ENCODE measurements around the gene CHRNA9. TPM values are rescaled to one million over a fixed set of nuclear protein-coding genes. Genes with fewer than 3 reads are reported as not detected.

The CHRNA9 gene
- total and polyA plus RNA-seq, 8 donors, result 0.31 TPM; not detected in 7

DNA sequence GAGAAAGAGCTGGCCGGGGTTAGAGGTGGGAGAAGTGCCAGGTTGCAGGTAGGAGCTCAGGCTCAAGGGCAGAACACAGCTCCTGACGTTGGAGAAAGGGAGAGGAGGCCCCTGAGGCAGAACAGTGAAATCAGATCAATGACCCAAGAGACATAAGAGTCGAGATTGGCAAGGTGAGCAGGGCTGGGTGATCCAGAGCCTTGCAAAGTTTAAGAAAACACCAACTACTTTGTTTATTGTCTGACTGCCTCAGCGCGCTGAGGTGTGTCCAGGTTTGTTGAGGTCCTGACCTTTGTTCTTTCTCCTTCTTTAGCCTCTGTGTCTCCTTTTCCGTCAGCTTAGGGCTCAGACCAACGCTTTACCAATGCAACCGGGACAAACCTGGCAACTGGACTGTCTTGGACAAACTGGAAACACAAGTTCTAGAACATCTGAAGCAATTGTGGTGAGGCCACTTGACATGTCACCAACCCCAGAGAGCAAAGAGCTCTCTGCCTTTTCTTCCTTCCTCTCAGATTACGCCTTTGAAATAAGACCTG is 28.3 kb downstream of the CHRNA9 start:
- H3K27me3 ChIP-seq, result no peaks in the 10 kb centered on the region
- peak overlapping the region; percentile 44 to 77 (median 56) for H3K27ac ChIP-seq
- WGBS, 5 donors, result 34 to 59% (median 49%) methylated on average over 9 of the region's 9 CpGs
- peak; percentile 64 to 66 for DNase-seq
- no peaks in the 10 kb centered on the region for H3K36me3 ChIP-seq
- TF ChIP-seq, protein P1, sequence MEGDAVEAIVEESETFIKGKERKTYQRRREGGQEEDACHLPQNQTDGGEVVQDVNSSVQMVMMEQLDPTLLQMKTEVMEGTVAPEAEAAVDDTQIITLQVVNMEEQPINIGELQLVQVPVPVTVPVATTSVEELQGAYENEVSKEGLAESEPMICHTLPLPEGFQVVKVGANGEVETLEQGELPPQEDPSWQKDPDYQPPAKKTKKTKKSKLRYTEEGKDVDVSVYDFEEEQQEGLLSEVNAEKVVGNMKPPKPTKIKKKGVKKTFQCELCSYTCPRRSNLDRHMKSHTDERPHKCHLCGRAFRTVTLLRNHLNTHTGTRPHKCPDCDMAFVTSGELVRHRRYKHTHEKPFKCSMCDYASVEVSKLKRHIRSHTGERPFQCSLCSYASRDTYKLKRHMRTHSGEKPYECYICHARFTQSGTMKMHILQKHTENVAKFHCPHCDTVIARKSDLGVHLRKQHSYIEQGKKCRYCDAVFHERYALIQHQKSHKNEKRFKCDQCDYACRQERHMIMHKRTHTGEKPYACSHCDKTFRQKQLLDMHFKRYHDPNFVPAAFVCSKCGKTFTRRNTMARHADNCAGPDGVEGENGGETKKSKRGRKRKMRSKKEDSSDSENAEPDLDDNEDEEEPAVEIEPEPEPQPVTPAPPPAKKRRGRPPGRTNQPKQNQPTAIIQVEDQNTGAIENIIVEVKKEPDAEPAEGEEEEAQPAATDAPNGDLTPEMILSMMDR (IDR thresholded peaks at IDR 0.05), result no peak
- TF ChIP-seq POLR2AphosphoS5 (IDR thresholded peaks at IDR 0.05), result peak in 2 of 3 donors; percentile 33 to 39
- H3K4me3 ChIP-seq, result no peak overlapping the region
- H3K4me1 ChIP-seq, result peaks cover 0 to 12% (median 8%) of the 10 kb centered on the region in 4 donors
- peaks cover 0 to 10% (median 4%) of the 10 kb centered on the region in 4 donors for H3K9me3 ChIP-seq
- intact Hi-C loops (cut with DNase I; ENCODE audit: low total_unique reads), result no loop called here

DNA sequence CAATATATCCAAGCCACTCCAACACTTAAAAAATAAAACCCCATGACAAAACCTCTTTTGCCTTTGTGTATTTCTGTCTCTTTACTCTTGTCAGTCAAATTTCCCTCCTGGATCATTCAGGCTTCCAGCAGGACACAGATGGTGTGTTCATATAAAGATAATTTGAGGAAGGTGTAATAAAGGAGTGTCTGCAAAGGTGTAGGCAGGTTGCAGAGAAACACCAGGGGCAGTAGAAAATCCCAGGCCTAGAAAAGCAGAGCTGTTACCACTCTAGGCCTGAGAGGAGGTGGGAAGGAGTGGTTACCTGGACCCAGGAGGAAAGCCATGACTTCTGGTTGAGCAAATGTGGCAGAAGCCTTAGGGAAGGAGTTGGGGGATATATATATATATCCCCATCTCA is 28.8 kb downstream of the CHRNA9 start:
- no peaks in the 10 kb centered on the region for H3K27me3 ChIP-seq
- peak overlapping the region in 4 of 5 donors; percentile 44 to 77 (median 53) for H3K27ac ChIP-seq
- H3K36me3 ChIP-seq, result no peaks in the 10 kb centered on the region
- TF ChIP-seq POLR2AphosphoS5 (IDR thresholded peaks at IDR 0.05) (no peak), POLR2A (IDR thresholded peaks at IDR 0.05) (no peak), EP300 (IDR thresholded peaks at IDR 0.05) (no peak)
- TF ChIP-seq, protein P1 (IDR thresholded peaks at IDR 0.05), result no peak
- intact Hi-C loops (cut with DNase I; ENCODE audit: low total_unique reads), result no loop called here
- no peak for DNase-seq
- peaks cover 0 to 12% (median 8%) of the 10 kb centered on the region in 4 donors for H3K4me1 ChIP-seq
- H3K4me3 ChIP-seq, result no peak overlapping the region
- H3K9me3 ChIP-seq, result peaks cover 0 to 10% (median 4%) of the 10 kb centered on the region in 4 donors

- Histone ChIP-seq H3K36me3 (no peaks in the 10 kb centered on the region), H3K4me1 (peaks cover 0 to 12% (median 8%) of the 10 kb centered on the region in 4 donors), H3K27me3 (no peaks in the 10 kb centered on the region), H3K4me3 (no peak overlapping the region), H3K9me3 (peaks cover 0 to 10% (median 4%) of the 10 kb centered on the region in 4 donors), H3K27ac (no peak overlapping the region)
- 66 to 90% (median 86%) methylated on average over 2 of the region's 2 CpGs for WGBS, 5 donors
- intact Hi-C loops (cut with DNase I; ENCODE audit: low total_unique reads), result no loop called here
- DNase-seq, result no peak
- TF ChIP-seq EP300 (IDR thresholded peaks at IDR 0.05) (no peak), POLR2AphosphoS5 (IDR thresholded peaks at IDR 0.05) (no peak)
- TF ChIP-seq, protein P1 (IDR thresholded peaks at IDR 0.05), result no peak
Measured at GRCh38 chr4:40365766-40366165, 30.6 kb downstream of the CHRNA9 start.

DNA sequence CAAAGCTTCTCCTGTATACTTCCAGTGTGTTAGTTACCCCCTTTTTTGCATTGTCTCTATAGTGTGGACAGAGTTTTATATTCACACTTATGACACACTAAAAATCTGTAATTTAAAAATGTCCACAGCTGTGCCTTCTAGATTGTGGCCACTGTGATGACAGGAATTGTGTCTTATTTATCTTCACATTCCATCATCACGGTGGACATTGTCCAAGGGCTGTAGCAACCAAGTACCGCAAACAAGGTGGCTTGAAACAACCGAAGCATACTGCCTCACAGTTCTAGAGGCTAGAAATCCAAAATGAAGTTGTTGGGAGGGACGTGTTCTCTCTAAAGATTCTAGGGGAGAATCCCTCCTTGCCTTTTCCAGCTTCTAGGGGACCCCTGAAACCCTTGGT is 32.3 kb downstream of the CHRNA9 start:
- no peaks in the 10 kb centered on the region for H3K27me3 ChIP-seq
- TF ChIP-seq, protein P1 (IDR thresholded peaks at IDR 0.05), result no peak
- TF ChIP-seq POLR2A (IDR thresholded peaks at IDR 0.05), result no peak
- no peak for TF ChIP-seq EP300 (IDR thresholded peaks at IDR 0.05)
- no peak for TF ChIP-seq POLR2AphosphoS5 (IDR thresholded peaks at IDR 0.05)
- intact Hi-C loops (cut with DNase I; ENCODE audit: low total_unique reads), result no loop called here
- DNase-seq, result no peak
- no peaks in the 10 kb centered on the region for H3K36me3 ChIP-seq
- 72 to 82% (median 79%) methylated on average over 4 of the region's 4 CpGs for WGBS, 5 donors
- H3K9me3 ChIP-seq, result no peaks in the 10 kb centered on the region
- no peak overlapping the region for H3K4me3 ChIP-seq
- no peak overlapping the region for H3K27ac ChIP-seq
- peaks cover 0 to 12% (median 8%) of the 10 kb centered on the region in 4 donors for H3K4me1 ChIP-seq

All from stomach (tissue), 9 donors.